ENCODE measurements around the gene SRSF2. TPM values are rescaled to one million over a fixed set of nuclear protein-coding genes. Genes with fewer than 3 reads are reported as not detected.

SRSF2 gene
- total and polyA plus RNA-seq, 9 of the 15 experiments (the other 6 are each of a cell fraction or from before 2014, with no cell fraction given) = 161 to 583 (median 393) TPM

DNA sequence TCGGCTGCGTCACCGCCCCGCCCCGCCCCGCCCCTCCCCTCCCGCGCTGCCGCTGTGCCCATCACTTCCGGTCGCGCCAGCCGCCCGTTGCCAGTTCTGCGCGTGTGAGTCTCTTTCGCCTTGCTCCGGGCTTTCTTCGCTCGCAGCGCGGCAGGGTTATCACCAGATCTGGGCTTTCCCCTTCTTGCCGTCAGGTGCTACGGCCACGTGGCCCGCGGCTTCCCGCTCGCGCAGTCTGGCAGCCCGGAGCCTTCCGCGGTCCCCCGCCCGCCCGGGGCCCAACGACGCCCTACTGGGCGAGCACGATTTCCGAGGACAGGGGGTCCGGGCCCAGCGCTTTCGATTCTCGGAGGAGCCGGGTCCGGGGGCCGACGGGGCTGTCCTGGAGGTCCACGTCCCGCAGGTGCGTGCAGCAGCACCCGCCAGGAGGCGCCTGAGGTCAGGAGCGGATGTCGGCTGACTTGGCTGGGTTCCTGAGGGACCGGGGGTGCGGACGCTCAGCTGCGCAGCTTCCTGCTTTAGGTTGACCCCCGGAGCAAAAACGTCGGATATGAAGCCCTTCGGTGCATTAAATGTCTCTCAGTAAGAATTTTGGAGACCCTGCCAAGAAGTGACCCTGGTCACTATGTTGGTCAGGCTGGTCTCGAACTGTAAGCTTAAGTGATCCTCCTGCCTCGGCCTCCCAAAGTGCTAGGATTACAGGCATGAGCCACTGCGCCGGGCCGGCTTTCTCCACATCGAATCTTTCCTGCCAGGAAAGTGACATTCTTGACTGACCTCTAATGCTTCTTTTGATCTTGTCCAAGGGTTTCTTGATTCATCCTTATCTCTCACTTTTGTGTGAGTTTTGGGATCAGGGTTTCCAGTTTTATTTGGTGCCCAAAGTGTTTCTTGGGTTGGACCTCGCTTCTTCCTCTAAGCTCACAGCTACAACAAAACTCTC, 10.1 kb downstream of the SRSF2 start, which contains the start of gene METTL23 (continued):
- TF ChIP-seq ZNF778 (CRISPR knock-in tag; IDR thresholded peaks at IDR 0.05) (no peak), ZBTB7A (IDR thresholded peaks at IDR 0.05; ENCODE audit: borderline replicate concordance, control insufficient read depth, low read depth, low read length) (peak; percentile 75; the same call in 1 of the 2 replicates), NELFE (IDR thresholded peaks at IDR 0.05; ENCODE audit: insufficient read depth, insufficient read length) (no peak), MCM7 (IDR thresholded peaks at IDR 0.05) (no peak), BRF1 (IDR thresholded peaks at IDR 0.05; ENCODE audit: borderline replicate concordance, extremely low read depth, insufficient read length) (no peak), CHD4 (IDR thresholded peaks at IDR 0.05; ENCODE audit: insufficient read depth, insufficient replicate concordance, low read depth, low read length, poor library complexity, severe bottlenecking) (no peak), SIN3B (IDR thresholded peaks at IDR 0.05; ENCODE audit: low read depth) (peak; percentile 28; the same call in 1 of the 2 replicates), ETV5 (CRISPR knock-in tag; IDR thresholded peaks at IDR 0.05; ENCODE audit: low read depth) (peak; percentile 93), BRD9 (IDR thresholded peaks at IDR 0.05; ENCODE audit: low read depth, partially characterized antibody) (no peak), ZNF436 (CRISPR knock-in tag; IDR thresholded peaks at IDR 0.05) (no peak), POLR2B (IDR thresholded peaks at IDR 0.05; ENCODE audit: low read depth, partially characterized antibody) (peak; percentile 57), BMI1 (IDR thresholded peaks at IDR 0.05; ENCODE audit: low read length) (no peak), DDX20 (tag; IDR thresholded peaks at IDR 0.05; ENCODE audit: low read depth) (no peak)
- TF ChIP-seq, protein P1, sequence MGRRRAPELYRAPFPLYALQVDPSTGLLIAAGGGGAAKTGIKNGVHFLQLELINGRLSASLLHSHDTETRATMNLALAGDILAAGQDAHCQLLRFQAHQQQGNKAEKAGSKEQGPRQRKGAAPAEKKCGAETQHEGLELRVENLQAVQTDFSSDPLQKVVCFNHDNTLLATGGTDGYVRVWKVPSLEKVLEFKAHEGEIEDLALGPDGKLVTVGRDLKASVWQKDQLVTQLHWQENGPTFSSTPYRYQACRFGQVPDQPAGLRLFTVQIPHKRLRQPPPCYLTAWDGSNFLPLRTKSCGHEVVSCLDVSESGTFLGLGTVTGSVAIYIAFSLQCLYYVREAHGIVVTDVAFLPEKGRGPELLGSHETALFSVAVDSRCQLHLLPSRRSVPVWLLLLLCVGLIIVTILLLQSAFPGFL (CRISPR knock-in tag; IDR thresholded peaks at IDR 0.05) = 0 out of 2 replicates have a peak, but pooled peaks have one; percentile 66
- TF ChIP-seq, protein P2, sequence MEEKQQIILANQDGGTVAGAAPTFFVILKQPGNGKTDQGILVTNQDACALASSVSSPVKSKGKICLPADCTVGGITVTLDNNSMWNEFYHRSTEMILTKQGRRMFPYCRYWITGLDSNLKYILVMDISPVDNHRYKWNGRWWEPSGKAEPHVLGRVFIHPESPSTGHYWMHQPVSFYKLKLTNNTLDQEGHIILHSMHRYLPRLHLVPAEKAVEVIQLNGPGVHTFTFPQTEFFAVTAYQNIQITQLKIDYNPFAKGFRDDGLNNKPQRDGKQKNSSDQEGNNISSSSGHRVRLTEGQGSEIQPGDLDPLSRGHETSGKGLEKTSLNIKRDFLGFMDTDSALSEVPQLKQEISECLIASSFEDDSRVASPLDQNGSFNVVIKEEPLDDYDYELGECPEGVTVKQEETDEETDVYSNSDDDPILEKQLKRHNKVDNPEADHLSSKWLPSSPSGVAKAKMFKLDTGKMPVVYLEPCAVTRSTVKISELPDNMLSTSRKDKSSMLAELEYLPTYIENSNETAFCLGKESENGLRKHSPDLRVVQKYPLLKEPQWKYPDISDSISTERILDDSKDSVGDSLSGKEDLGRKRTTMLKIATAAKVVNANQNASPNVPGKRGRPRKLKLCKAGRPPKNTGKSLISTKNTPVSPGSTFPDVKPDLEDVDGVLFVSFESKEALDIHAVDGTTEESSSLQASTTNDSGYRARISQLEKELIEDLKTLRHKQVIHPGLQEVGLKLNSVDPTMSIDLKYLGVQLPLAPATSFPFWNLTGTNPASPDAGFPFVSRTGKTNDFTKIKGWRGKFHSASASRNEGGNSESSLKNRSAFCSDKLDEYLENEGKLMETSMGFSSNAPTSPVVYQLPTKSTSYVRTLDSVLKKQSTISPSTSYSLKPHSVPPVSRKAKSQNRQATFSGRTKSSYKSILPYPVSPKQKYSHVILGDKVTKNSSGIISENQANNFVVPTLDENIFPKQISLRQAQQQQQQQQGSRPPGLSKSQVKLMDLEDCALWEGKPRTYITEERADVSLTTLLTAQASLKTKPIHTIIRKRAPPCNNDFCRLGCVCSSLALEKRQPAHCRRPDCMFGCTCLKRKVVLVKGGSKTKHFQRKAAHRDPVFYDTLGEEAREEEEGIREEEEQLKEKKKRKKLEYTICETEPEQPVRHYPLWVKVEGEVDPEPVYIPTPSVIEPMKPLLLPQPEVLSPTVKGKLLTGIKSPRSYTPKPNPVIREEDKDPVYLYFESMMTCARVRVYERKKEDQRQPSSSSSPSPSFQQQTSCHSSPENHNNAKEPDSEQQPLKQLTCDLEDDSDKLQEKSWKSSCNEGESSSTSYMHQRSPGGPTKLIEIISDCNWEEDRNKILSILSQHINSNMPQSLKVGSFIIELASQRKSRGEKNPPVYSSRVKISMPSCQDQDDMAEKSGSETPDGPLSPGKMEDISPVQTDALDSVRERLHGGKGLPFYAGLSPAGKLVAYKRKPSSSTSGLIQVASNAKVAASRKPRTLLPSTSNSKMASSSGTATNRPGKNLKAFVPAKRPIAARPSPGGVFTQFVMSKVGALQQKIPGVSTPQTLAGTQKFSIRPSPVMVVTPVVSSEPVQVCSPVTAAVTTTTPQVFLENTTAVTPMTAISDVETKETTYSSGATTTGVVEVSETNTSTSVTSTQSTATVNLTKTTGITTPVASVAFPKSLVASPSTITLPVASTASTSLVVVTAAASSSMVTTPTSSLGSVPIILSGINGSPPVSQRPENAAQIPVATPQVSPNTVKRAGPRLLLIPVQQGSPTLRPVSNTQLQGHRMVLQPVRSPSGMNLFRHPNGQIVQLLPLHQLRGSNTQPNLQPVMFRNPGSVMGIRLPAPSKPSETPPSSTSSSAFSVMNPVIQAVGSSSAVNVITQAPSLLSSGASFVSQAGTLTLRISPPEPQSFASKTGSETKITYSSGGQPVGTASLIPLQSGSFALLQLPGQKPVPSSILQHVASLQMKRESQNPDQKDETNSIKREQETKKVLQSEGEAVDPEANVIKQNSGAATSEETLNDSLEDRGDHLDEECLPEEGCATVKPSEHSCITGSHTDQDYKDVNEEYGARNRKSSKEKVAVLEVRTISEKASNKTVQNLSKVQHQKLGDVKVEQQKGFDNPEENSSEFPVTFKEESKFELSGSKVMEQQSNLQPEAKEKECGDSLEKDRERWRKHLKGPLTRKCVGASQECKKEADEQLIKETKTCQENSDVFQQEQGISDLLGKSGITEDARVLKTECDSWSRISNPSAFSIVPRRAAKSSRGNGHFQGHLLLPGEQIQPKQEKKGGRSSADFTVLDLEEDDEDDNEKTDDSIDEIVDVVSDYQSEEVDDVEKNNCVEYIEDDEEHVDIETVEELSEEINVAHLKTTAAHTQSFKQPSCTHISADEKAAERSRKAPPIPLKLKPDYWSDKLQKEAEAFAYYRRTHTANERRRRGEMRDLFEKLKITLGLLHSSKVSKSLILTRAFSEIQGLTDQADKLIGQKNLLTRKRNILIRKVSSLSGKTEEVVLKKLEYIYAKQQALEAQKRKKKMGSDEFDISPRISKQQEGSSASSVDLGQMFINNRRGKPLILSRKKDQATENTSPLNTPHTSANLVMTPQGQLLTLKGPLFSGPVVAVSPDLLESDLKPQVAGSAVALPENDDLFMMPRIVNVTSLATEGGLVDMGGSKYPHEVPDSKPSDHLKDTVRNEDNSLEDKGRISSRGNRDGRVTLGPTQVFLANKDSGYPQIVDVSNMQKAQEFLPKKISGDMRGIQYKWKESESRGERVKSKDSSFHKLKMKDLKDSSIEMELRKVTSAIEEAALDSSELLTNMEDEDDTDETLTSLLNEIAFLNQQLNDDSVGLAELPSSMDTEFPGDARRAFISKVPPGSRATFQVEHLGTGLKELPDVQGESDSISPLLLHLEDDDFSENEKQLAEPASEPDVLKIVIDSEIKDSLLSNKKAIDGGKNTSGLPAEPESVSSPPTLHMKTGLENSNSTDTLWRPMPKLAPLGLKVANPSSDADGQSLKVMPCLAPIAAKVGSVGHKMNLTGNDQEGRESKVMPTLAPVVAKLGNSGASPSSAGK (IDR thresholded peaks at IDR 0.05) = peak; percentile 93

Data from K562 (cell line).